ENCODE results near the gene ESRRA. TPM values are rescaled to one million over a fixed set of nuclear protein-coding genes. Genes with fewer than 3 reads are reported as not detected.

ESRRA gene
- total RNA-seq, 4 donors from 2014 or later = 192 to 471 (median 260) TPM

DNA sequence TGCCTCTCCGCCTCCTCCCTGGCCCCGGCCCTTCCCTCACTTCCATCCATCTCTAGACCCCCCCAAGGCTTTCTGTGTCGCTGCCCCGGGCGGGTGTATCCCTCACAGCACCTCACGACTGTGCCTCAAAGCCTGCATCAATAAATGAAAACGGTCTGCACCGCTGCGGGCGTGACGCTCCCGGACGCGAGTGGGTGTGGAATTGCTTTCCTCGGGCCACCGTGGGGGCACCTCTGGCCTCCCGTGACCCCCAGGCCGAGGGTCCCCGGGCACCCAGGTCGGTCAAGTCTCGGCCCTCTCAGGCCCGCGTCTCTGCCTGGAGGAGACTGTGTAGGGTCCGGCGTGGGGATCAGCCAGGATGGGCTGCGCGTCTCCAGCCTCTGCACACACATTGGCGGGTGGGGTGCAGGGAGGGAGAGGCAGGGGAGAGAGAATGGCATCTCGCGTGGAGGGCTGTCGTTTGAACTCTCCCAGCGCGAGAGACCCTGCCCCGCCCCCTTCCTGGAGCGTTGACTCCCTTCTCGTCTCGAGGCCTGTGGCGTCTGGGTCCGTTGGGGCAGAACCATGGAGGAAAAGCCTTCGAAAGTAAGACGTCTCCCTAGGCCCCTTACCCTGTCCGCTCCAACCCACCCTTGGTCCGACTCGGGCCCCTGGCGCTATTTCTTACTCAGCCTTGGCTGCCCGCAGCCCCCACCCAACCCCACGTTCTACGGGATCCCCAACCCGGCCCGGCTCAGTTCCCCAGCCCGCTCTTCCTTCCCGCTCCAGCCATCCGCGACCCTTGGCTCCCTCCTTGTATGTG lies 5.3 kb upstream of the ESRRA start, which contains the start of gene CATSPERZ:
TSS of gene CATSPERZ (plus strand) at position 512 of the 802 bp plus-strand sequence. CDS start at position 565, 53 bp downstream.
- ATAC-seq (no peak), DNase-seq (no peak)
- no peaks in the 10 kb centered on the region for H3K36me3 ChIP-seq
- peak within 1 kb of the TSS; percentile 46 to 76 (median 58) for H3K4me3 ChIP-seq
- peaks cover 6 to 21% of the 10 kb centered on the region in 2 donors for H3K4me1 ChIP-seq
- no peaks in the 10 kb centered on the region for H3K9me3 ChIP-seq
- peaks cover 56 to 66% (median 61%) of the 10 kb centered on the region in 3 donors for H3K27me3 ChIP-seq
- intact Hi-C loops (cut with DNase I; ENCODE audit: low total_unique reads) (loop anchor here (1.0 kb wide), 2 partner anchors 15 to 96 kb away; partner anchors contain the start of gene GPR137), in situ Hi-C loops (cut with MboI; ENCODE audit: low sequenced_read_pairs in 4 of 4) (loop anchor here in 3 of 4 donors (5.0 kb wide), 2 partner anchors 93 to 98 kb away; partner anchors contain the start of gene FERMT3 (in 1 of the 3))
- H3K27ac ChIP-seq = no peak within 1 kb of the TSS
- TF ChIP-seq POLR2A (IDR thresholded peaks at IDR 0.05) = no peak
- TF ChIP-seq, protein P1, sequence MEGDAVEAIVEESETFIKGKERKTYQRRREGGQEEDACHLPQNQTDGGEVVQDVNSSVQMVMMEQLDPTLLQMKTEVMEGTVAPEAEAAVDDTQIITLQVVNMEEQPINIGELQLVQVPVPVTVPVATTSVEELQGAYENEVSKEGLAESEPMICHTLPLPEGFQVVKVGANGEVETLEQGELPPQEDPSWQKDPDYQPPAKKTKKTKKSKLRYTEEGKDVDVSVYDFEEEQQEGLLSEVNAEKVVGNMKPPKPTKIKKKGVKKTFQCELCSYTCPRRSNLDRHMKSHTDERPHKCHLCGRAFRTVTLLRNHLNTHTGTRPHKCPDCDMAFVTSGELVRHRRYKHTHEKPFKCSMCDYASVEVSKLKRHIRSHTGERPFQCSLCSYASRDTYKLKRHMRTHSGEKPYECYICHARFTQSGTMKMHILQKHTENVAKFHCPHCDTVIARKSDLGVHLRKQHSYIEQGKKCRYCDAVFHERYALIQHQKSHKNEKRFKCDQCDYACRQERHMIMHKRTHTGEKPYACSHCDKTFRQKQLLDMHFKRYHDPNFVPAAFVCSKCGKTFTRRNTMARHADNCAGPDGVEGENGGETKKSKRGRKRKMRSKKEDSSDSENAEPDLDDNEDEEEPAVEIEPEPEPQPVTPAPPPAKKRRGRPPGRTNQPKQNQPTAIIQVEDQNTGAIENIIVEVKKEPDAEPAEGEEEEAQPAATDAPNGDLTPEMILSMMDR (IDR thresholded peaks at IDR 0.05 in 4 of 5, conservative IDR thresholded peaks at IDR 0.05 in 1 of 5) = no peak

DNA sequence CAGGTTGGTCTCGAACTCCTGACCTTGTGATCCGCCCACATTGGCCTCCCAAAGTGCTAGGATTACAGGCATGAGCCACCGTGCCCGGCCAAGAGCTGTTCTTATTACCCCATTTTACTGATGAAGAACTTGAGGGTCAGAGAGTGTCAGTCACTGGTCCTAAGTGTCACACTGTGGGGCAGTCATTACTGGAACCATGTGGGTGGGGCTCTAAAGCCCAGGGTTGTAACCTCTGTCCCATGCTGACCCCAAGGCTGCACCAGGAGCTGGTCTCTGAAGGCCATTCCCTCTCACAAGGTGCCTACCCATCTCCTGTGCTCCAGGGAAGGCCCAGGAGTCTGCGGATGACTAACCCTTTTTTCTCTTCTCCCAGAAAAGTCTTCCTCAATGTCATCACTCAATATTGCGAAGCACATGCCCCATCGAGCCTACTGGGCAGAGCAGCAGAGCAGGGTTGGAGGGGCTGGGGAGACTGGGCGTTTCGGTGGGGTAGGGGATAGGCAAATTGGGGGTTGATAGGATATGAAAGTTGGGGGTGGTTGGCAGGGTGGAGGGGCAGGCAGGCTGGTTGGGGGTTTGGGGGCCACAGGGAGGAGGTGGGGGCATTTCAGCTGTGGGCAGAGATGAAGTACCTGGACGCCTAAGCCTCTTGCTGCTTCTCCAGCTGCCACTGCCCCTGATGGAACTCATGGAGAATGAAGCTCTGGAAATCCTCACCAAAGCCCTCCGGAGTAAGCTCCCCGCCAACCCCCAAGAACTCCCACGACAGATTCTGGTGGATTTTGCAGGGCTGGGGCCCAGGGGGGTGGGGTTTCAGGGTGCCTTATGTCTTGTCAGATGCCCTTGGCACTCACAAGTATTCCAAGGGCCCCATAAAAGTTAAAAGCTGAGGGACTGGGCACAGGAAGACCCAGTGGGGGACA lies 2.0 kb upstream of the ESRRA start:
- in situ Hi-C loops (cut with MboI; ENCODE audit: low sequenced_read_pairs in 4 of 4) = loop anchor here in 1 of 4 donors (5.0 kb wide), 1 partner anchor 96 kb away; the partner anchor contains the start of gene FERMT3
- intact Hi-C loops (cut with DNase I; ENCODE audit: low total_unique reads) = loop anchor here (1.0 kb wide), 1 partner anchor 99 kb away; no protein-coding TSS in a partner anchor
- DNase-seq = no peak
- peaks cover 27 to 36% (median 33%) of the 10 kb centered on the region in 3 donors for H3K27me3 ChIP-seq
- H3K27ac ChIP-seq = peak overlapping the region in 3 of 4 donors; percentile 90 to 96 (median 90)
- peaks cover 16 to 35% of the 10 kb centered on the region in 2 donors for H3K4me1 ChIP-seq
- H3K36me3 ChIP-seq = peaks cover 0 to 8% of the 10 kb centered on the region in 2 donors
- H3K9me3 ChIP-seq = no peaks in the 10 kb centered on the region
- ATAC-seq = no peak
- TF ChIP-seq, protein P1 (IDR thresholded peaks at IDR 0.05 in 4 of 5, conservative IDR thresholded peaks at IDR 0.05 in 1 of 5) = no peak
- TF ChIP-seq POLR2A (IDR thresholded peaks at IDR 0.05) = no peak
- H3K4me3 ChIP-seq = no peak overlapping the region

DNA sequence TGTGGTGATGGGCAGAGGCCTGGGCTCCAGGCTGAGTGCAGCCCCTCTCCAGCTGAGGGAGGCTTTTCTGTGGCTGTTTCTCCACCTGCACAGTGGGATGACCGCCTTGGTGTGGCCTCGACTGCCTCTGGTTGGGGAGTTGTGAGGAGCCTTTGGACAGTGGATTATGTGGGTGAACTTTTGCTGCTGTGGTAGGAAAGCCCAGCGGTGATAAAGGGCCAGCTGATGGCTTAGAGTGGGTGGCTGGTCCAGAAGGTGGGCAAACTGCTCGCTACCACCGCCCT lies 1.4 kb upstream of the ESRRA start:
- no peak for DNase-seq
- no peak for ATAC-seq
- peaks cover 16 to 35% of the 10 kb centered on the region in 2 donors for H3K4me1 ChIP-seq
- no peaks in the 10 kb centered on the region for H3K9me3 ChIP-seq
- peak overlapping the region; percentile 58 to 92 (median 64) for H3K4me3 ChIP-seq
- intact Hi-C loops (cut with DNase I; ENCODE audit: low total_unique reads) = loop anchor here (1.0 kb wide), 1 partner anchor 100 kb away; no protein-coding TSS in a partner anchor
- peaks cover 0 to 8% of the 10 kb centered on the region in 2 donors for H3K36me3 ChIP-seq
- TF ChIP-seq, protein P1 (IDR thresholded peaks at IDR 0.05 in 4 of 5, conservative IDR thresholded peaks at IDR 0.05 in 1 of 5) = no peak
- no peak for TF ChIP-seq POLR2A (IDR thresholded peaks at IDR 0.05)
- H3K27ac ChIP-seq = peak overlapping the region; percentile 84 to 96 (median 90)
- in situ Hi-C loops (cut with MboI; ENCODE audit: low sequenced_read_pairs in 4 of 4) = loop anchor here in 1 of 4 donors (5.0 kb wide), 1 partner anchor 97 kb away; the partner anchor contains the start of gene FERMT3
- peaks cover 21 to 30% (median 27%) of the 10 kb centered on the region in 3 donors for H3K27me3 ChIP-seq

Measured in gastrocnemius medialis (tissue), 4 donors.